Caco-2 (cell line): ENCODE results near the gene PCF11. TPM values are rescaled to one million over a fixed set of nuclear protein-coding genes. Genes with fewer than 3 reads are reported as not detected.

Source experiments
- BruUV-seq: library from RNA; stranded (reverse); fragments of 400-500 nt; replicated peaks from 2 replicates; lab custom pipeline; 2021; lab: Mats Ljungman, UMichigan
- CTCF ChIA-PET: fragments of 300-600 bp; sonication (Branson Sonifier 250); formaldehyde crosslinking; loops from one replicate; lab custom pipeline; 2022; ENCODE audit warnings: antibody characterized with exemption; lab: Charles Lee
- POLR2A ChIA-PET: fragments of 300-600 bp; sonication (Branson Sonifier 250); formaldehyde crosslinking; loops from one replicate; lab custom pipeline; 2022; ENCODE audit warnings: antibody characterized with exemption; lab: Charles Lee
- DNase-seq, 2 experiments: peaks; one replicate each; pipeline versions ENCODE4 v3.0.0 to v3.0.0-alpha.2; 2020 to 2022
- H3K27me3 ChIP-seq: replicated peaks from 2 replicates; pipeline ENCODE4 v1.6.0; 2011; ENCODE audit warnings: low read length; ENCODE audit not compliant: control insufficient read depth, insufficient read depth
- H3K36me3 ChIP-seq: 2 replicates; pipeline ENCODE4 v1.5.1; 2011; ENCODE audit warnings: low read length; ENCODE audit not compliant: control insufficient read depth, insufficient read depth
- H3K4me1 ChIP-seq: fragments of 250-450 bp; sonication (Bioruptor Pico); 2 replicates; pipeline ENCODE4 v1.5.1; 2020; ENCODE audit warnings: mild to moderate bottlenecking
- H3K4me3 ChIP-seq: 2 replicates; pipeline ENCODE4 v1.5.1; 2011; ENCODE audit warnings: low read depth, mild to moderate bottlenecking, control low read depth, low read length
- H3K9me3 ChIP-seq: fragments of 250-450 bp; sonication (Bioruptor Pico); 2 replicates; pipeline ENCODE4 v1.5.1; 2020; ENCODE audit warnings: mild to moderate bottlenecking, moderate library complexity
- H3K27ac Mint-ChIP-seq: one replicate; pipeline ENCODE4 v1.8.0; 2022; ENCODE audit warnings: mixed read lengths; ENCODE audit not compliant: unreplicated experiment
- H3K27me3 Mint-ChIP-seq: one replicate; pipeline ENCODE4 v1.8.0; 2022; ENCODE audit warnings: mixed read lengths; ENCODE audit not compliant: insufficient read depth, unreplicated experiment
- H3K36me3 Mint-ChIP-seq: one replicate; pipeline ENCODE4 v1.8.0; 2022; ENCODE audit warnings: mild to moderate bottlenecking, mixed read lengths; ENCODE audit not compliant: insufficient read depth, unreplicated experiment
- H3K4me1 Mint-ChIP-seq: one replicate; pipeline ENCODE4 v1.8.0; 2022; ENCODE audit warnings: low read depth, mixed read lengths; ENCODE audit not compliant: unreplicated experiment
- H3K4me3 Mint-ChIP-seq: one replicate; pipeline ENCODE4 v1.8.0; 2022; ENCODE audit warnings: mild to moderate bottlenecking, moderate library complexity, mixed read lengths; ENCODE audit not compliant: unreplicated experiment
- H3K9me3 Mint-ChIP-seq: one replicate; pipeline ENCODE4 v1.8.0; 2022; ENCODE audit warnings: mixed read lengths; ENCODE audit not compliant: unreplicated experiment
- intact Hi-C: fragments of 100-400 bp; cut with micrococcal nuclease; formaldehyde crosslinking; loops from one replicate; pipeline ENCODE4 v1.10.0; 2022; ENCODE audit not compliant: unreplicated experiment
- total RNA-seq: library from RNA; stranded (reverse); gene quantifications from 2 replicates; pipeline ENCODE4 v1.2.3, GENCODE V29; 2022
- TF ChIP-seq, protein P1 (sequence below), 2 experiments: fragments of 200-600 bp in 1 of 2; IDR thresholded peaks; 1 replicate in 1 of 2; 2 replicates in 1 of 2; pipeline versions ENCODE4 v1.5.1 to v1.8.0; 2011 to 2022; ENCODE audit warnings: antibody characterized with exemption in 1 of 2, control low read depth in 1 of 2, inconsistent platforms in 1 of 2, low read depth in 1 of 2, low read length in 1 of 2, mild to moderate bottlenecking in 1 of 2, moderate library complexity in 1 of 2; ENCODE audit not compliant: insufficient read depth in 1 of 2, severe bottlenecking in 1 of 2, unreplicated experiment in 1 of 2

PCF11 gene
- total RNA-seq, 1 experiment from 2014 or later, result 78.4 TPM

DNA sequence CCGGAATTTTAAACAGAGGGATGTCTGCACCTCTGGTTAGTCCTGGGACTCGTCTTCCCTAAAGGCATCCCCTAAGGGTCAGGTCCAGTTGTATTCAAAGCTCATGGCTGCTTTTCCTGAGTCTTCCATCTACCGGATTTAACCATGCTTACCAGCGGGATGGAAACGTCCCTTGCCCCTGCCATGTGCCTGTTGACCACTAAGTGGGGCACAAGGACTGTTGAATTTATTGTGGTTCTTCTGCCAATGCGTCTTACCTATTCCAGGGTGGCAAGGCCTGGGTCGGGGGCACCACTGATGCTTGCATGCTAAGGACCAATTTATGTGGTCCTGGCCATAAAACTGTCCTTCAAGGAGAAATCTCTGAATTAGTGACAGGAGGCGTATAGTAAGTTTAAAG lies 62.2 kb downstream of the PCF11 start:
- no peaks in the 10 kb centered on the region for H3K36me3 ChIP-seq
- intact Hi-C loops, result loop anchor here (1.0 to 5.0 kb wide), 4 partner anchors 31 to 601 kb away; no protein-coding TSS in a partner anchor
- H3K27me3 Mint-ChIP-seq, result no peaks in the 10 kb centered on the region
- TF ChIP-seq, protein P1, sequence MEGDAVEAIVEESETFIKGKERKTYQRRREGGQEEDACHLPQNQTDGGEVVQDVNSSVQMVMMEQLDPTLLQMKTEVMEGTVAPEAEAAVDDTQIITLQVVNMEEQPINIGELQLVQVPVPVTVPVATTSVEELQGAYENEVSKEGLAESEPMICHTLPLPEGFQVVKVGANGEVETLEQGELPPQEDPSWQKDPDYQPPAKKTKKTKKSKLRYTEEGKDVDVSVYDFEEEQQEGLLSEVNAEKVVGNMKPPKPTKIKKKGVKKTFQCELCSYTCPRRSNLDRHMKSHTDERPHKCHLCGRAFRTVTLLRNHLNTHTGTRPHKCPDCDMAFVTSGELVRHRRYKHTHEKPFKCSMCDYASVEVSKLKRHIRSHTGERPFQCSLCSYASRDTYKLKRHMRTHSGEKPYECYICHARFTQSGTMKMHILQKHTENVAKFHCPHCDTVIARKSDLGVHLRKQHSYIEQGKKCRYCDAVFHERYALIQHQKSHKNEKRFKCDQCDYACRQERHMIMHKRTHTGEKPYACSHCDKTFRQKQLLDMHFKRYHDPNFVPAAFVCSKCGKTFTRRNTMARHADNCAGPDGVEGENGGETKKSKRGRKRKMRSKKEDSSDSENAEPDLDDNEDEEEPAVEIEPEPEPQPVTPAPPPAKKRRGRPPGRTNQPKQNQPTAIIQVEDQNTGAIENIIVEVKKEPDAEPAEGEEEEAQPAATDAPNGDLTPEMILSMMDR (IDR thresholded peaks at IDR 0.05; ENCODE audit: insufficient read depth in 1 of 2, low read depth in 1 of 2, low read length in 1 of 2, severe bottlenecking in 1 of 2, unreplicated experiment in 1 of 2), result peak; percentile 75 to 79
- no peaks in the 10 kb centered on the region for H3K9me3 ChIP-seq
- H3K4me3 Mint-ChIP-seq, result no peak overlapping the region
- H3K27me3 ChIP-seq, result no peaks in the 10 kb centered on the region; the same call in 1 of the 2 replicates
- no peak overlapping the region for H3K4me3 ChIP-seq
- no TSS peak for BruUV-seq
- ChIA-PET POLR2A (no interaction called here), CTCF (interaction anchor here (0.7 to 1.0 kb wide), 2 partner anchors 67 to 130 kb away, joined by 3 read pairs; no protein-coding TSS in a partner anchor)
- no peaks in the 10 kb centered on the region for H3K9me3 Mint-ChIP-seq
- no peaks in the 10 kb centered on the region for H3K4me1 Mint-ChIP-seq
- no peaks in the 10 kb centered on the region for H3K36me3 Mint-ChIP-seq
- no peaks in the 10 kb centered on the region for H3K4me1 ChIP-seq
- DNase-seq, result peak in 1 of 2 experiments; percentile 56
- no peak overlapping the region for H3K27ac Mint-ChIP-seq

DNA sequence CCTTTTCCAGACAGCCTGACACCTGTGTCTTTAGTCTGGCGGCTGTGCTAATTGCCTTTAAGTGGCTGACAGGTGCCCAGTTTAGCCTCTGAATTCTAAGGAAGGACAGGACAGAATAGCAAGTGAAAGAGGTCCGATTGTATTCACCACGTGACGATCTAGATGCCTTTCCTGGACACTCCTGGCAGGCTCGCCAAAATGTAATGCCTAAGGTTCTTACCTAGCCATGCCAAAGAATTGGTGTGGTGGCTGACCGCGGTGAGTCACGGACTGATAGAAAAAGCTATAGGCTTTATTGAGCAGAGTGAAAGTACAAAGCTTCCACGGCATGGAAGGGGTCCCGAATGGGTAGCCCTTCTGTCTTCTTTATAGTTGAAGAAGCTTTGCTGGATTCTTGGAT lies 63.3 kb downstream of the PCF11 start:
- ChIA-PET CTCF (interaction anchor here (0.9 kb wide), 1 partner anchor 608 kb away, joined by 3 read pairs; no protein-coding TSS in a partner anchor), POLR2A (no interaction called here)
- H3K36me3 Mint-ChIP-seq, result no peaks in the 10 kb centered on the region
- H3K36me3 ChIP-seq, result no peaks in the 10 kb centered on the region
- intact Hi-C loops, result no loop called here
- H3K27me3 Mint-ChIP-seq, result no peaks in the 10 kb centered on the region
- H3K4me1 ChIP-seq, result no peaks in the 10 kb centered on the region
- no peaks in the 10 kb centered on the region for H3K9me3 Mint-ChIP-seq
- no peak overlapping the region for H3K27ac Mint-ChIP-seq
- DNase-seq, result no peak
- H3K27me3 ChIP-seq, result no peaks in the 10 kb centered on the region; the same call in 1 of the 2 replicates
- H3K4me1 Mint-ChIP-seq, result no peaks in the 10 kb centered on the region
- TF ChIP-seq, protein P1 (IDR thresholded peaks at IDR 0.05; ENCODE audit: insufficient read depth in 1 of 2, low read depth in 1 of 2, low read length in 1 of 2, severe bottlenecking in 1 of 2, unreplicated experiment in 1 of 2), result no peak
- H3K4me3 ChIP-seq, result no peak overlapping the region
- BruUV-seq, result no TSS peak
- H3K9me3 ChIP-seq, result no peaks in the 10 kb centered on the region
- no peak overlapping the region for H3K4me3 Mint-ChIP-seq

DNA sequence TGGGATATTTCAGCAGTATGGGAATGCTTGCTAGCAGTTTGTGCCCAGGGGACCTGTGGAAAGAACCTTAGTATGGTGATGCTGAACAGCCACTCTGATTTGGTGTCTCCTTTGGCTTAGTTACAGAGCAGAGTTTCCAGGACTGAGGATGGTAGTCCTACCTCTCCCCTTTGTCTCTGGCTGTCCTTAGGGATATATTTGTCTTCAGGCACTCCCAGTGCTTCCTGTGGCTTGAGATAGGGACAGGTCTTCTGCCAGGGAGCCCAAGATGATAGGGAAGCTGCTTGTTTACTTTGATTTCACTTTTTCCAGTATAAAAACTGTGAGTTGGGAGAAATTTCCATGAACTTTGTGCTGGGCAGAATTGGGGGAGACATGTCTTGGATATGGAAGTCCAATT lies 64.8 kb downstream of the PCF11 start:
- H3K36me3 Mint-ChIP-seq, result no peaks in the 10 kb centered on the region
- H3K27me3 Mint-ChIP-seq, result no peaks in the 10 kb centered on the region
- BruUV-seq, result no TSS peak
- TF ChIP-seq, protein P1 (IDR thresholded peaks at IDR 0.05; ENCODE audit: insufficient read depth in 1 of 2, low read depth in 1 of 2, low read length in 1 of 2, severe bottlenecking in 1 of 2, unreplicated experiment in 1 of 2), result no peak
- H3K27me3 ChIP-seq, result no peaks in the 10 kb centered on the region; the same call in 1 of the 2 replicates
- H3K36me3 ChIP-seq, result no peaks in the 10 kb centered on the region
- H3K9me3 Mint-ChIP-seq, result no peaks in the 10 kb centered on the region
- no peak overlapping the region for H3K4me3 Mint-ChIP-seq
- H3K4me3 ChIP-seq, result no peak overlapping the region
- no peak for DNase-seq
- ChIA-PET CTCF (no interaction called here), POLR2A (no interaction called here)
- intact Hi-C loops, result no loop called here
- H3K4me1 Mint-ChIP-seq, result no peaks in the 10 kb centered on the region
- no peaks in the 10 kb centered on the region for H3K4me1 ChIP-seq
- no peaks in the 10 kb centered on the region for H3K9me3 ChIP-seq
- H3K27ac Mint-ChIP-seq, result no peak overlapping the region
